Panc1 (cell line): ENCODE results near the gene BRICD5. TPM values are rescaled to one million over a fixed set of nuclear protein-coding genes. Genes with fewer than 3 reads are reported as not detected.

Source experiments
- ATAC-seq: fragments of 200-7000 bp; cut with Tn5 transposase; 2 replicates; pipeline ENCODE4 v1.9.1; 2020; ENCODE audit warnings: mild to moderate bottlenecking, moderate library complexity
- BruUV-seq: library from RNA; stranded (reverse); fragments of 400-500 nt; replicated peaks from 2 replicates; lab custom pipeline; 2021; lab: Mats Ljungman, UMichigan
- CTCF ChIA-PET: fragments of 300-600 bp; sonication (Branson Sonifier 250); formaldehyde crosslinking; loops from one replicate; lab custom pipeline; 2022; ENCODE audit warnings: antibody characterized with exemption; lab: Charles Lee
- POLR2A ChIA-PET: fragments of 300-600 bp; sonication (Branson Sonifier 250); formaldehyde crosslinking; loops from one replicate; lab custom pipeline; 2022; ENCODE audit warnings: antibody characterized with exemption; lab: Charles Lee
- DNase-seq: peaks from one replicate; pipeline ENCODE4 v3.0.0-alpha.2; 2010; ENCODE audit warnings: low read depth, low spot score
- H3K27ac ChIP-seq: 2 replicates; pipeline ENCODE4 v1.5.1; 2011; ENCODE audit warnings: mild to moderate bottlenecking, low read length, inconsistent platforms
- H3K27me3 ChIP-seq: fragments of 200-500 bp; sonication (Bioruptor generic); 2 replicates; pipeline ENCODE4 v1.6.0; 2014; ENCODE audit warnings: low read length, inconsistent platforms; ENCODE audit not compliant: control insufficient read depth, insufficient read depth
- H3K36me3 ChIP-seq: fragments of 200-500 bp; sonication (Bioruptor generic); 2 replicates; pipeline ENCODE4 v1.5.1; 2014; ENCODE audit warnings: inconsistent platforms, mild to moderate bottlenecking, low read length, moderate library complexity; ENCODE audit not compliant: control insufficient read depth, insufficient read depth
- H3K4me1 ChIP-seq: 2 replicates; pipeline ENCODE4 v1.5.1; 2011; ENCODE audit warnings: inconsistent platforms, mild to moderate bottlenecking, low read length, moderate library complexity; ENCODE audit not compliant: control insufficient read depth, insufficient read depth
- H3K4me3 ChIP-seq, 2 experiments: 2 replicates each; pipeline ENCODE4 v1.5.1; 2011 to 2012; ENCODE audit warnings: low read depth in 2 of 2, low read length in 2 of 2, mild to moderate bottlenecking in 2 of 2, inconsistent platforms in 1 of 2, moderate library complexity in 1 of 2
- H3K9me3 ChIP-seq: fragments of 200-500 bp; sonication (Bioruptor generic); 2 replicates; pipeline ENCODE4 v1.5.1; 2014; ENCODE audit warnings: low read depth, mild to moderate bottlenecking, inconsistent platforms, low read length, moderate library complexity; ENCODE audit not compliant: control insufficient read depth, insufficient read depth
- POLR2AphosphoS5 ChIP-seq: IDR thresholded peaks from 2 replicates; pipeline ENCODE4 v1.6.1; 2012; ENCODE audit warnings: mild to moderate bottlenecking, low read depth, low read length, moderate library complexity
- SIN3A ChIP-seq: IDR thresholded peaks from 2 replicates; pipeline ENCODE4 v1.6.1; 2012; ENCODE audit warnings: low read depth, mild to moderate bottlenecking, low read length, moderate library complexity, borderline replicate concordance; ENCODE audit not compliant: insufficient read depth
- TCF7L2 ChIP-seq: IDR thresholded peaks from 2 replicates; pipeline ENCODE4 v1.6.1; 2011; ENCODE audit warnings: mild to moderate bottlenecking, low read depth, low read length, inconsistent platforms
- in situ Hi-C: cut with HindIII; loops from 2 replicates; pipeline ENCODE4 v1.10.0; 2016; ENCODE audit warnings: low sequenced_read_pairs, low pct_unique_long_range_greater_than_20kb
- intact Hi-C: fragments of 100-400 bp; cut with micrococcal nuclease; formaldehyde crosslinking; loops from one replicate; pipeline ENCODE4 v1.10.0; 2022; ENCODE audit not compliant: unreplicated experiment
- total RNA-seq: library from RNA; stranded (reverse); gene quantifications from one replicate; pipeline ENCODE4 v1.2.1, GENCODE V29; 2021; ENCODE audit not compliant: unreplicated experiment
- TF ChIP-seq, protein P1 (sequence below), 2 experiments: IDR thresholded peaks; 2 replicates each; pipeline ENCODE4 v1.6.1; 2011 to 2012; ENCODE audit warnings: low read depth in 2 of 2, control low read depth in 1 of 2, low read length in 1 of 2, mild to moderate bottlenecking in 1 of 2, moderate library complexity in 1 of 2; ENCODE audit not compliant: insufficient read depth in 1 of 2
- TF ChIP-seq, protein P2 (sequence below): fragments of 450-650 bp; IDR thresholded peaks from 2 replicates; pipeline ENCODE4 v1.5.1; 2017; ENCODE audit warnings: mild to moderate bottlenecking

BRICD5 gene
- total RNA-seq, 1 experiment from 2014 or later = 8.7 TPM

DNA sequence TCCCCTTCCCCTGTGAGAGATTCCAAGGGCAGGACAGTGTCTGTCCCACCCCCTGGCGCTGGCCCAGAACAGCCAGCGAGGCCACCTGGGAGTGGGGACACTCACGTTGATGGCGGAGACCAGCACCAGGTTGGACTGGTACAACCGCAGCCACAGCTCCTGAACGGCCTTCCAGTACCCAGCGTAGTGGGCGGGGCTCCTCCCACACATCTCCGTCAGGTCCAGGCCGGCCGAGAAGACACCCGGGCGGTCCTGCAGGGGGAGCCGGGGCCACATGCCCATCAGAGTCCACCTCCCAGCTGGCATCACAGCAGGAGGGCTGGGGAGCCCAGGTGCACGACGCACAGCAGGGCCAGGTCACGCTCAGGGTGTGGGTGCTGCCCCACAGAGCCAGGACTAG, 33.6 kb upstream of the BRICD5 start:
- Histone ChIP-seq H3K4me1 (peaks cover 2% of the 10 kb centered on the region; the same call in 1 of the 2 replicates), H3K27me3 (no peaks in the 10 kb centered on the region), H3K27ac (no peak overlapping the region), H3K9me3 (no peaks in the 10 kb centered on the region), H3K36me3 (peaks cover 2% of the 10 kb centered on the region), H3K4me3 (no peak overlapping the region)
- POLR2A ChIA-PET = no interaction called here
- intact Hi-C loops = no loop called here
- DNase-seq = no peak
- peak; percentile 36 for ATAC-seq
- TF ChIP-seq TCF7L2 = no peak
- TF ChIP-seq, protein P1, sequence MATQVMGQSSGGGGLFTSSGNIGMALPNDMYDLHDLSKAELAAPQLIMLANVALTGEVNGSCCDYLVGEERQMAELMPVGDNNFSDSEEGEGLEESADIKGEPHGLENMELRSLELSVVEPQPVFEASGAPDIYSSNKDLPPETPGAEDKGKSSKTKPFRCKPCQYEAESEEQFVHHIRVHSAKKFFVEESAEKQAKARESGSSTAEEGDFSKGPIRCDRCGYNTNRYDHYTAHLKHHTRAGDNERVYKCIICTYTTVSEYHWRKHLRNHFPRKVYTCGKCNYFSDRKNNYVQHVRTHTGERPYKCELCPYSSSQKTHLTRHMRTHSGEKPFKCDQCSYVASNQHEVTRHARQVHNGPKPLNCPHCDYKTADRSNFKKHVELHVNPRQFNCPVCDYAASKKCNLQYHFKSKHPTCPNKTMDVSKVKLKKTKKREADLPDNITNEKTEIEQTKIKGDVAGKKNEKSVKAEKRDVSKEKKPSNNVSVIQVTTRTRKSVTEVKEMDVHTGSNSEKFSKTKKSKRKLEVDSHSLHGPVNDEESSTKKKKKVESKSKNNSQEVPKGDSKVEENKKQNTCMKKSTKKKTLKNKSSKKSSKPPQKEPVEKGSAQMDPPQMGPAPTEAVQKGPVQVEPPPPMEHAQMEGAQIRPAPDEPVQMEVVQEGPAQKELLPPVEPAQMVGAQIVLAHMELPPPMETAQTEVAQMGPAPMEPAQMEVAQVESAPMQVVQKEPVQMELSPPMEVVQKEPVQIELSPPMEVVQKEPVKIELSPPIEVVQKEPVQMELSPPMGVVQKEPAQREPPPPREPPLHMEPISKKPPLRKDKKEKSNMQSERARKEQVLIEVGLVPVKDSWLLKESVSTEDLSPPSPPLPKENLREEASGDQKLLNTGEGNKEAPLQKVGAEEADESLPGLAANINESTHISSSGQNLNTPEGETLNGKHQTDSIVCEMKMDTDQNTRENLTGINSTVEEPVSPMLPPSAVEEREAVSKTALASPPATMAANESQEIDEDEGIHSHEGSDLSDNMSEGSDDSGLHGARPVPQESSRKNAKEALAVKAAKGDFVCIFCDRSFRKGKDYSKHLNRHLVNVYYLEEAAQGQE (IDR thresholded peaks at IDR 0.05; ENCODE audit: insufficient read depth in 1 of 2, low read depth in 2 of 2, low read length in 1 of 2) = no peak
- TF ChIP-seq, protein P2, sequence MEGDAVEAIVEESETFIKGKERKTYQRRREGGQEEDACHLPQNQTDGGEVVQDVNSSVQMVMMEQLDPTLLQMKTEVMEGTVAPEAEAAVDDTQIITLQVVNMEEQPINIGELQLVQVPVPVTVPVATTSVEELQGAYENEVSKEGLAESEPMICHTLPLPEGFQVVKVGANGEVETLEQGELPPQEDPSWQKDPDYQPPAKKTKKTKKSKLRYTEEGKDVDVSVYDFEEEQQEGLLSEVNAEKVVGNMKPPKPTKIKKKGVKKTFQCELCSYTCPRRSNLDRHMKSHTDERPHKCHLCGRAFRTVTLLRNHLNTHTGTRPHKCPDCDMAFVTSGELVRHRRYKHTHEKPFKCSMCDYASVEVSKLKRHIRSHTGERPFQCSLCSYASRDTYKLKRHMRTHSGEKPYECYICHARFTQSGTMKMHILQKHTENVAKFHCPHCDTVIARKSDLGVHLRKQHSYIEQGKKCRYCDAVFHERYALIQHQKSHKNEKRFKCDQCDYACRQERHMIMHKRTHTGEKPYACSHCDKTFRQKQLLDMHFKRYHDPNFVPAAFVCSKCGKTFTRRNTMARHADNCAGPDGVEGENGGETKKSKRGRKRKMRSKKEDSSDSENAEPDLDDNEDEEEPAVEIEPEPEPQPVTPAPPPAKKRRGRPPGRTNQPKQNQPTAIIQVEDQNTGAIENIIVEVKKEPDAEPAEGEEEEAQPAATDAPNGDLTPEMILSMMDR = peak; percentile 51; the same call in 1 of the 2 replicates
- TF ChIP-seq SIN3A = no peak
- no peak for TF ChIP-seq POLR2AphosphoS5
- in situ Hi-C loops = no loop called here
- CTCF ChIA-PET = no interaction called here
- no TSS peak for BruUV-seq

DNA sequence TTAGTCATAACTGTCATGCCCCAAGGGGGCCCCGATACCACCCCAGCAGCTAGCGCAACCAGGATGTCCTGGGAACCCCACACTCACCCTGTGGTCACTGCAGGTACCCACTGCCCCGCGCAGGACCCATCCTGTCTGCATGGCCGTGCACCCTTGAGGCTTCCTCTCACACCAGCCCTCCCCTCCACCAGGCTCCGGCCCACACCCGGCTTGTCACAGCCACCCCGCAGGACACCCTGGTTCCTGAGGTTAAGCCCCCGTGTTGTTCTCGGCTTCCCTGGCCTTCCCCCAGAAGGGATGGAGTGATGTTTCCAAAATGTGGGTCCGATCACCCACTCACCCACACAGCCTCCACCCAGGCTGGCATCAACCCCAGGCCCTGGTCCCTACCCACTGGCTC, 33.1 kb upstream of the BRICD5 start:
- ChIA-PET CTCF (no interaction called here), POLR2A (no interaction called here)
- Histone ChIP-seq H3K27me3 (no peaks in the 10 kb centered on the region), H3K4me1 (peaks cover 3% of the 10 kb centered on the region; the same call in 1 of the 2 replicates), H3K36me3 (peaks cover 2% of the 10 kb centered on the region), H3K9me3 (no peaks in the 10 kb centered on the region), H3K27ac (no peak overlapping the region), H3K4me3 (no peak overlapping the region)
- no peak for ATAC-seq
- TF ChIP-seq, protein P1 (IDR thresholded peaks at IDR 0.05; ENCODE audit: insufficient read depth in 1 of 2, low read depth in 2 of 2, low read length in 1 of 2) = no peak
- TF ChIP-seq TCF7L2 (no peak), SIN3A (no peak), POLR2AphosphoS5 (no peak)
- TF ChIP-seq, protein P2 = no peak
- intact Hi-C loops = no loop called here
- BruUV-seq = no TSS peak
- in situ Hi-C loops = no loop called here
- no peak for DNase-seq
